IMR-90 (cell line): ENCODE measurements around the gene C2orf92. TPM values are rescaled to one million over a fixed set of nuclear protein-coding genes. Genes with fewer than 3 reads are reported as not detected.

Experiments
- ATAC-seq: fragments of 200-7000 bp; cut with Tn5 transposase; 2 replicates; pipeline ENCODE4 v1.9.1; 2020; ENCODE audit warnings: low read depth, mild to moderate bottlenecking, moderate library complexity
- BruUV-seq: library from RNA; stranded (reverse); fragments of 400-500 nt; replicated peaks from 2 replicates; lab custom pipeline; 2021; lab: Mats Ljungman, UMichigan
- CTCF ChIA-PET: fragments of 300-600 bp; formaldehyde crosslinking; extraction: SDS; loops from one replicate; lab custom pipeline; 2021; ENCODE audit warnings: antibody characterized with exemption; lab: Yijun Ruan, JAX
- POLR2A ChIA-PET: fragments of 300-600 bp; sonication (Branson Sonifier 250); formaldehyde crosslinking; loops from one replicate; lab custom pipeline; 2022; ENCODE audit warnings: antibody characterized with exemption; ENCODE audit not compliant: unreplicated experiment; lab: Charles Lee
- DNase-seq: peaks from one replicate; pipeline ENCODE4 v3.0.0; 2013
- H2AFZ ChIP-seq: replicated peaks from 2 replicates; pipeline ENCODE3; 2013; ENCODE audit warnings: low read length, mild to moderate bottlenecking; ENCODE audit not compliant: poor library complexity
- H2AK5ac ChIP-seq: 2 replicates; pipeline ENCODE4 v1.6.1; 2013; ENCODE audit warnings: low read depth, low read length, inconsistent platforms
- H2AK9ac ChIP-seq: replicated peaks from 2 replicates; pipeline ENCODE3; 2013; ENCODE audit warnings: mild to moderate bottlenecking, low read depth, low read length, moderate library complexity; ENCODE audit not compliant: poor library complexity
- H2BK120ac ChIP-seq: 2 replicates; pipeline ENCODE4 v1.6.1; 2013; ENCODE audit warnings: low read depth, low read length, inconsistent platforms
- H2BK15ac ChIP-seq: 3 replicates; pipeline ENCODE4 v1.6.1; 2013; ENCODE audit warnings: low read depth, low read length, inconsistent platforms
- H2BK20ac ChIP-seq: 2 replicates; pipeline ENCODE4 v1.6.1; 2013; ENCODE audit warnings: low read depth, mild to moderate bottlenecking, inconsistent platforms, low read length, moderate library complexity
- H2BK5ac ChIP-seq: 2 replicates; pipeline ENCODE4 v1.6.1; 2013; ENCODE audit warnings: mild to moderate bottlenecking, low read depth, low read length, inconsistent platforms; ENCODE audit not compliant: poor library complexity, severe bottlenecking
- H3K14ac ChIP-seq: replicated peaks from 2 replicates; pipeline ENCODE4 v1.6.1; 2013; ENCODE audit warnings: low read depth, low read length, inconsistent platforms
- H3K18ac ChIP-seq: 2 replicates; pipeline ENCODE4 v1.6.1; 2013; ENCODE audit warnings: low read depth, low read length, control low read depth
- H3K23ac ChIP-seq: 2 replicates; pipeline ENCODE4 v1.6.1; 2013; ENCODE audit warnings: low read depth, low read length, inconsistent platforms
- H3K27ac ChIP-seq: 2 replicates; pipeline ENCODE4 v1.5.1; 2013; ENCODE audit warnings: mild to moderate bottlenecking, control low read depth, low read length; ENCODE audit not compliant: insufficient read depth
- H3K27me3 ChIP-seq: 2 replicates; pipeline ENCODE4 v1.6.1; 2013; ENCODE audit warnings: low read length; ENCODE audit not compliant: control insufficient read depth, insufficient read depth
- H3K36me3 ChIP-seq: 2 replicates; pipeline ENCODE4 v1.6.1; 2013; ENCODE audit warnings: low read length, mixed read lengths; ENCODE audit not compliant: control insufficient read depth, insufficient read depth
- H3K4ac ChIP-seq: 2 replicates; pipeline ENCODE4 v1.6.1; 2013; ENCODE audit warnings: low read depth, low read length, inconsistent platforms
- H3K4me1 ChIP-seq: 2 replicates; pipeline ENCODE4 v1.6.1; 2013; ENCODE audit warnings: low read length, mixed read lengths; ENCODE audit not compliant: control insufficient read depth, insufficient read depth
- H3K4me2 ChIP-seq: 2 replicates; pipeline ENCODE4 v1.6.1; 2013; ENCODE audit warnings: low read depth, mild to moderate bottlenecking, control low read depth, low read length, moderate library complexity
- H3K4me3 ChIP-seq: 2 replicates; pipeline ENCODE4 v1.5.1; 2013; ENCODE audit warnings: low read depth, mild to moderate bottlenecking, control low read depth, low read length, moderate library complexity; ENCODE audit not compliant: insufficient read depth
- H3K56ac ChIP-seq: 2 replicates; pipeline ENCODE4 v1.6.1; 2013; ENCODE audit warnings: low read length, inconsistent platforms; ENCODE audit not compliant: insufficient read depth; ENCODE audit errors: extremely low read depth
- H3K79me1 ChIP-seq, 2 experiments: 2 replicates each; pipeline ENCODE4 v1.6.1; 2013; ENCODE audit warnings: low read length in 2 of 2, inconsistent platforms in 1 of 2, low read depth in 1 of 2
- H3K9ac ChIP-seq: 2 replicates; pipeline ENCODE4 v1.6.1; 2013; ENCODE audit warnings: low read depth, low read length, control low read depth
- H3K9me1 ChIP-seq: 2 replicates; pipeline ENCODE4 v1.6.1; 2013; ENCODE audit warnings: low read length, inconsistent platforms; ENCODE audit not compliant: insufficient read depth
- H3K9me3 ChIP-seq: 2 replicates; pipeline ENCODE4 v1.6.1; 2013; ENCODE audit warnings: low read length; ENCODE audit not compliant: control insufficient read depth, insufficient read depth
- H4K20me1 ChIP-seq: 2 replicates; pipeline ENCODE4 v1.6.1; 2013; ENCODE audit warnings: low read length, inconsistent platforms; ENCODE audit not compliant: insufficient read depth
- H4K5ac ChIP-seq: 2 replicates; pipeline ENCODE4 v1.6.1; 2013; ENCODE audit warnings: mild to moderate bottlenecking, low read depth, low read length, control low read depth
- H4K8ac ChIP-seq, 2 experiments: 2 replicates each; pipeline ENCODE4 v1.6.1; 2013; ENCODE audit warnings: low read depth in 2 of 2, low read length in 2 of 2, control low read depth in 1 of 2, inconsistent platforms in 1 of 2
- H4K91ac ChIP-seq: 2 replicates; pipeline ENCODE4 v1.6.1; 2013; ENCODE audit warnings: low read depth, low read length, inconsistent platforms; ENCODE audit not compliant: insufficient read depth
- CEBPB ChIP-seq: IDR thresholded peaks from 2 replicates; pipeline ENCODE4 v1.6.1; 2012; ENCODE audit warnings: low read depth, low read length, improper control_type of control experiment
- FOS ChIP-seq: fragments of 150-350 bp; IDR thresholded peaks from 2 replicates; pipeline ENCODE4 v1.6.1; 2016; ENCODE audit warnings: low read depth, low read length
- MAFK ChIP-seq: IDR thresholded peaks from 2 replicates; pipeline ENCODE4 v1.6.1; 2012; ENCODE audit warnings: low read depth, low read length, improper control_type of control experiment
- MAZ ChIP-seq: IDR thresholded peaks from 2 replicates; pipeline ENCODE4 v1.6.1; 2012; ENCODE audit warnings: low read depth, mild to moderate bottlenecking, low read length, improper control_type of control experiment, moderate library complexity, borderline replicate concordance
- POLR2A ChIP-seq: IDR thresholded peaks from 2 replicates; pipeline ENCODE4 v1.6.1; 2012; ENCODE audit warnings: mild to moderate bottlenecking, low read depth, low read length
- RAD21 ChIP-seq: IDR thresholded peaks from 2 replicates; pipeline ENCODE4 v1.6.1; 2012; ENCODE audit warnings: low read length, improper control_type of control experiment
- RCOR1 ChIP-seq: IDR thresholded peaks from 2 replicates; pipeline ENCODE4 v1.6.1; 2012; ENCODE audit warnings: mild to moderate bottlenecking, low read length, improper control_type of control experiment; ENCODE audit not compliant: insufficient replicate concordance
- SMC3 ChIP-seq: fragments of 150-350 bp; IDR thresholded peaks from 2 replicates; pipeline ENCODE4 v1.6.1; 2016; ENCODE audit warnings: low read depth, mild to moderate bottlenecking, antibody characterized with exemption, low read length, moderate library complexity
- WGBS, 2 experiments: methylation state at CpG; one replicate each; pipeline versions ENCODE4 v1.1.5 to v1.1.7; 2013; ENCODE audit warnings: missing lambda C conversion rate in 2 of 2; ENCODE audit not compliant: insufficient read length in 1 of 2; ENCODE audit errors: extremely low coverage in 2 of 2; 5-methylcytosine and 5-hydroxymethylcytosine counted together
- dilution Hi-C: fragments of 300-500 bp; cut with HindIII; formaldehyde crosslinking; loops from one replicate; pipeline ENCODE4 v1.14.3; 2018; ENCODE audit warnings: low sequenced_read_pairs; ENCODE audit not compliant: unreplicated experiment
- in situ Hi-C: fragments of 300-500 bp; cut with MboI; formaldehyde crosslinking; loops from 3 replicates; pipeline ENCODE4 v1.14.3; 2019; ENCODE audit warnings: low sequenced_read_pairs, inconsistent platforms, mixed read lengths
- intact Hi-C: fragments of 100-400 bp; cut with micrococcal nuclease; formaldehyde crosslinking; loops from 2 replicates; pipeline ENCODE4 v1.10.0; 2022
- polyA plus RNA-seq, 3 experiments: library from polyadenylated mRNA; depleted of rRNA; stranded (reverse); fragments of >200 nt; gene quantifications; 2 replicates each; pipeline ENCODE4 v1.2.3, GENCODE V29; 2012; ENCODE audit warnings: low replicate concordance in 1 of 3
- total RNA-seq: library from RNA; depleted of rRNA; stranded (reverse); fragments of >200 nt; gene quantifications from 2 replicates; pipeline ENCODE4 v1.2.3, GENCODE V29; 2012
- TF ChIP-seq, protein P1 (sequence below): fragments of 150-350 bp; IDR thresholded peaks from 2 replicates; pipeline ENCODE4 v1.6.1; 2016; ENCODE audit warnings: low read depth, mild to moderate bottlenecking, low read length, moderate library complexity, borderline replicate concordance
- TF ChIP-seq, protein P2 (sequence below): conservative IDR thresholded peaks from 2 replicates; pipeline ENCODE4 v1.5.1; 2012; ENCODE audit warnings: mild to moderate bottlenecking, low read depth, low read length, improper control_type of control experiment

Gene C2orf92
- total and polyA plus RNA-seq, 2 of the 4 experiments (the other 2 are of a cell fraction), result 0.90 to 2.5 TPM

DNA sequence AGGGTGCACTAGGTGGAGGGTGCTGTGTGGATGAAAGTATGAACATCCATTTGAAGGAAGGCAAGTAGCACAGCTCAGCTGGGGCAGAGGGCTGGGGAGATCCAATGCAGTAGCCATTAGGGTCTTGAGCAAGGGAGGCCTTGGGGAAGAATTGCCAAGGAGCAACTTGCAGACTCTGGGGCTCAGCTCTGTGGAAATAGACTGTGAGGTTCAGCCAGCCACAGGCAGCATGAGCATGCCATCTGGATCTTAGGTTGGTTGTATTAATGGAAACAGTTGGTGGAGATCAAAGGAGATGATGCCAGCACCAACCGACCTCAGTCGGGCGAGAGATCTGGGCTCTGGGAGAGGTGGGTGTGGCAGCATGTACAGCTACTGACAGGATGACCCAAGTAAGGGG lies 49.4 kb downstream of the C2orf92 start (continued):
- TF ChIP-seq, protein P1, sequence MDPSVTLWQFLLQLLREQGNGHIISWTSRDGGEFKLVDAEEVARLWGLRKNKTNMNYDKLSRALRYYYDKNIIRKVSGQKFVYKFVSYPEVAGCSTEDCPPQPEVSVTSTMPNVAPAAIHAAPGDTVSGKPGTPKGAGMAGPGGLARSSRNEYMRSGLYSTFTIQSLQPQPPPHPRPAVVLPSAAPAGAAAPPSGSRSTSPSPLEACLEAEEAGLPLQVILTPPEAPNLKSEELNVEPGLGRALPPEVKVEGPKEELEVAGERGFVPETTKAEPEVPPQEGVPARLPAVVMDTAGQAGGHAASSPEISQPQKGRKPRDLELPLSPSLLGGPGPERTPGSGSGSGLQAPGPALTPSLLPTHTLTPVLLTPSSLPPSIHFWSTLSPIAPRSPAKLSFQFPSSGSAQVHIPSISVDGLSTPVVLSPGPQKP, result no peak
- TF ChIP-seq POLR2A, result no peak
- no peak for TF ChIP-seq SMC3
- TF ChIP-seq MAZ, result no peak

DNA sequence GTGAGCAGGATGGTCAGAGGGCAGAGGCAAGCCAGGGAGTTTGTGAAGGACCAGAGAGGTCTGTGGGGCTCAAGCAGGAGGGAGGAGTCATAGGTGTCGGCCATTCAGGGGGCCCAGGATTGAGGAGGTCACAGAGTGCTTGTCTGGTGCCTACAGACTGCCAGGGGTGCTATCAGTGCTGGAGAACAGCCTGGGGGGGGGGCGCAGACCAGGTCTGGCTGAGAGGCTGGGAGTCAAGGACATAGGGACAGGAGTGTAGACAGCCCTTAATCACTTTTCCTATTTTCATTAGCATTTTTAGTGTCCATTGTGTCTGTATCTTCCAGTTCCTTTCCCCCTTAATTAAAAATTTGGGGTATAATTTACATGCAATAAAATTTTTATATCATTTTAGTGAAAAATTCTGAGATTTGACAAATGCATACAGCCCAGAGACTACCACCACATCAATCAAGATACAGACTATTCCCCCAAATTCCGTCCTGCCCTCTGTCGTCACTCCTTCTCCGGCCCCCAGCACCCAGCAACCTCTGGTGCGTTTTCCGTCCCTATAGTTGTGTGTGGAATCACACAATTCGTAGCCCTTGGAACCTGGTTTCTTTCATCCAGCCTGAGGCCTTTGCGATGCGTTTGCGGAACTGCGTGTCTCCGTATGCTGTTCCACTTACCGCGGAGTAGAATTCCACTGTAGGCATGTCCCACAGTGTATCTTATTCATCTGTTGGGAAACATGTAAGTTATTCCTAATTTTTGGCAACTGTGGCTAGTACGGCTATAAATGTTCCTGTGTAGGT lies 50.0 kb downstream of the C2orf92 start:
- BruUV-seq, result no TSS peak
- H2BK20ac ChIP-seq, result no peak overlapping the region
- H3K9me1 ChIP-seq, result no peaks in the 10 kb centered on the region
- no peak overlapping the region for H3K56ac ChIP-seq
- no peak overlapping the region for H3K14ac ChIP-seq
- H3K27ac ChIP-seq, result no peak overlapping the region
- H2BK120ac ChIP-seq, result no peak overlapping the region
- CTCF ChIA-PET, result no interaction called here
- no peak overlapping the region for H3K4ac ChIP-seq
- no peaks in the 10 kb centered on the region for H4K20me1 ChIP-seq
- DNase-seq (no peak), ATAC-seq (no peak)
- H3K27me3 ChIP-seq, result peaks cover 25% of the 10 kb centered on the region
- no peak overlapping the region for H3K18ac ChIP-seq
- H3K9me3 ChIP-seq, result peaks cover 2% of the 10 kb centered on the region; the same call in 1 of the 2 replicates
- no peak overlapping the region for H2AFZ ChIP-seq
- H3K4me1 ChIP-seq, result no peaks in the 10 kb centered on the region
- H2BK15ac ChIP-seq, result no peak overlapping the region
- H3K36me3 ChIP-seq, result no peaks in the 10 kb centered on the region
- no peak overlapping the region for H3K23ac ChIP-seq
- 75% methylated on average over 4 of the region's 16 CpGs; no CpG with 5 or more reads in 1 of the 2 experiments for WGBS, 2 experiments
- H4K8ac ChIP-seq, result no peak overlapping the region
- no peak overlapping the region for H4K5ac ChIP-seq
- no peak overlapping the region for H3K4me2 ChIP-seq
- intact Hi-C loops (no loop called here), in situ Hi-C loops (no loop called here), dilution Hi-C loops (no loop called here)
- POLR2A ChIA-PET, result no interaction called here
- H3K4me3 ChIP-seq, result no peak overlapping the region
- H3K9ac ChIP-seq, result no peak overlapping the region
- H2AK9ac ChIP-seq, result no peak overlapping the region
- no peak overlapping the region for H2AK5ac ChIP-seq
- H4K91ac ChIP-seq, result no peak overlapping the region
- no peaks in the 10 kb centered on the region for H3K79me1 ChIP-seq
- no peak overlapping the region for H2BK5ac ChIP-seq
- no peak for TF ChIP-seq FOS
- no peak for TF ChIP-seq CEBPB
- no peak for TF ChIP-seq MAFK
- TF ChIP-seq POLR2A, result no peak
- TF ChIP-seq SMC3, result no peak
- TF ChIP-seq, protein P2, sequence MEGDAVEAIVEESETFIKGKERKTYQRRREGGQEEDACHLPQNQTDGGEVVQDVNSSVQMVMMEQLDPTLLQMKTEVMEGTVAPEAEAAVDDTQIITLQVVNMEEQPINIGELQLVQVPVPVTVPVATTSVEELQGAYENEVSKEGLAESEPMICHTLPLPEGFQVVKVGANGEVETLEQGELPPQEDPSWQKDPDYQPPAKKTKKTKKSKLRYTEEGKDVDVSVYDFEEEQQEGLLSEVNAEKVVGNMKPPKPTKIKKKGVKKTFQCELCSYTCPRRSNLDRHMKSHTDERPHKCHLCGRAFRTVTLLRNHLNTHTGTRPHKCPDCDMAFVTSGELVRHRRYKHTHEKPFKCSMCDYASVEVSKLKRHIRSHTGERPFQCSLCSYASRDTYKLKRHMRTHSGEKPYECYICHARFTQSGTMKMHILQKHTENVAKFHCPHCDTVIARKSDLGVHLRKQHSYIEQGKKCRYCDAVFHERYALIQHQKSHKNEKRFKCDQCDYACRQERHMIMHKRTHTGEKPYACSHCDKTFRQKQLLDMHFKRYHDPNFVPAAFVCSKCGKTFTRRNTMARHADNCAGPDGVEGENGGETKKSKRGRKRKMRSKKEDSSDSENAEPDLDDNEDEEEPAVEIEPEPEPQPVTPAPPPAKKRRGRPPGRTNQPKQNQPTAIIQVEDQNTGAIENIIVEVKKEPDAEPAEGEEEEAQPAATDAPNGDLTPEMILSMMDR, result no peak
- no peak for TF ChIP-seq MAZ
- no peak for TF ChIP-seq RCOR1
- TF ChIP-seq RAD21, result no peak
- TF ChIP-seq, protein P1, result no peak
